ENCODE data around the gene TAOK2. TPM values are rescaled to one million over a fixed set of nuclear protein-coding genes. Genes with fewer than 3 reads are reported as not detected.

TAOK2 gene
- total RNA-seq, 1 experiment from 2014 or later: 56.7 TPM

DNA sequence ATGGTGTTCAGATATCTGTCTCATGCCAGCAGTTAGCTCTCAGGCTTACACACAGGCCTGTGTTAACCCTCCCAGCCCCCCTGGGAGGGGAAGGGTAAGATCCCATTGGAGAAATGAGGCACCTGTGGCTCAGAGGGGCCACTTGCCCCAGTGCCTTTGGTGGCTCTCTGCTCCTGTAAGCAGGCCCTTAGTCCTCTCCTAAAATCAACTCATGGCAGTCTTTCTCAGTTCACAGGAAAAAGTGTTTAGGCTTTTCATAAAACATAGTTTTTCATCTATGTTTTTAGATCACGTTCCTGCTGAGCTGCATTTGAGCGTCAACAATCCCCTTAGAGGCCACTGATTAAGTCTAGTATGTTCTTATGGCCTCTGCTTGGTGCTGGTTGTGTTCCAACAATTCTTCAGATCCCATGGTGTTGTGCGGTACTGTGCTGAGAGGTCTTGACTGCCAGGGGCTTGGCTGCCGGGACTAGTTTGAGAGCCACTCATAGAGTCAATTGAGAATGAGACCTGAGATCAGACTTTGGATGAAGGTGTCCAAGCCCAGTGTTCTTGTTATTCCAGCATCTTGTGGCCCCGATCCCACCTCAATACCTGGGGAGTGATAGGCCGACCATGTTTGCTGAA, 10.6 kb downstream of the TAOK2 start:
- H3K4me3 ChIP-seq (replicated peaks in 1 of 2; ENCODE audit: low read depth in 1 of 2, low read length in 2 of 2): no peak overlapping the region
- no peaks in the 10 kb centered on the region for H3K9me3 ChIP-seq (ENCODE audit: control insufficient read depth in 1 of 2, insufficient read depth in 1 of 2, low read depth in 1 of 2, low read length in 2 of 2)
- no TSS peak for BruUV-seq (replicated peaks)
- no peak overlapping the region for H3K9ac ChIP-seq (ENCODE audit: low read length)
- no peaks in the 10 kb centered on the region for H3K9me2 ChIP-seq (ENCODE audit: insufficient read depth)
- no peak for ATAC-seq
- H3K36me3 ChIP-seq (ENCODE audit: control insufficient read depth in 1 of 2, insufficient read depth in 2 of 2, low read length in 2 of 2): peaks cover 60 to 69% of the 10 kb centered on the region in 2 experiments
- no peak overlapping the region for H3K4me2 ChIP-seq (ENCODE audit: low read length)
- intact Hi-C loops (cut with micrococcal nuclease): no loop called here
- TF ChIP-seq EGR1 (IDR thresholded peaks at IDR 0.05; ENCODE audit: low read depth) (no peak), RAD21 (IDR thresholded peaks at IDR 0.05; ENCODE audit: low read depth) (no peak), FOSL1 (IDR thresholded peaks at IDR 0.05; ENCODE audit: low read depth) (no peak), MAX (IDR thresholded peaks at IDR 0.05) (no peak), ZBTB33 (IDR thresholded peaks at IDR 0.05; ENCODE audit: extremely low read depth, insufficient replicate concordance, low read length) (no peak), ELF1 (IDR thresholded peaks at IDR 0.05; ENCODE audit: borderline replicate concordance, low read depth) (no peak), SP1 (IDR thresholded peaks at IDR 0.05; ENCODE audit: low read depth) (no peak), EZH2 (IDR thresholded peaks at IDR 0.05) (no peak), TCF7L2 (IDR thresholded peaks at IDR 0.05; ENCODE audit: borderline replicate concordance, extremely low read depth, insufficient read depth, insufficient read length) (no peak), YY1 (IDR thresholded peaks at IDR 0.05; ENCODE audit: extremely low read depth, insufficient replicate concordance, low read depth, low read length) (no peak)
- TF ChIP-seq, protein P1, sequence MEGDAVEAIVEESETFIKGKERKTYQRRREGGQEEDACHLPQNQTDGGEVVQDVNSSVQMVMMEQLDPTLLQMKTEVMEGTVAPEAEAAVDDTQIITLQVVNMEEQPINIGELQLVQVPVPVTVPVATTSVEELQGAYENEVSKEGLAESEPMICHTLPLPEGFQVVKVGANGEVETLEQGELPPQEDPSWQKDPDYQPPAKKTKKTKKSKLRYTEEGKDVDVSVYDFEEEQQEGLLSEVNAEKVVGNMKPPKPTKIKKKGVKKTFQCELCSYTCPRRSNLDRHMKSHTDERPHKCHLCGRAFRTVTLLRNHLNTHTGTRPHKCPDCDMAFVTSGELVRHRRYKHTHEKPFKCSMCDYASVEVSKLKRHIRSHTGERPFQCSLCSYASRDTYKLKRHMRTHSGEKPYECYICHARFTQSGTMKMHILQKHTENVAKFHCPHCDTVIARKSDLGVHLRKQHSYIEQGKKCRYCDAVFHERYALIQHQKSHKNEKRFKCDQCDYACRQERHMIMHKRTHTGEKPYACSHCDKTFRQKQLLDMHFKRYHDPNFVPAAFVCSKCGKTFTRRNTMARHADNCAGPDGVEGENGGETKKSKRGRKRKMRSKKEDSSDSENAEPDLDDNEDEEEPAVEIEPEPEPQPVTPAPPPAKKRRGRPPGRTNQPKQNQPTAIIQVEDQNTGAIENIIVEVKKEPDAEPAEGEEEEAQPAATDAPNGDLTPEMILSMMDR (IDR thresholded peaks at IDR 0.05 in 2 of 3, conservative IDR thresholded peaks at IDR 0.05 in 1 of 3; ENCODE audit: borderline replicate concordance in 1 of 3, insufficient read depth in 1 of 3, low read depth in 2 of 3, low read length in 2 of 3): no peak
- TF ChIP-seq, protein P2, sequence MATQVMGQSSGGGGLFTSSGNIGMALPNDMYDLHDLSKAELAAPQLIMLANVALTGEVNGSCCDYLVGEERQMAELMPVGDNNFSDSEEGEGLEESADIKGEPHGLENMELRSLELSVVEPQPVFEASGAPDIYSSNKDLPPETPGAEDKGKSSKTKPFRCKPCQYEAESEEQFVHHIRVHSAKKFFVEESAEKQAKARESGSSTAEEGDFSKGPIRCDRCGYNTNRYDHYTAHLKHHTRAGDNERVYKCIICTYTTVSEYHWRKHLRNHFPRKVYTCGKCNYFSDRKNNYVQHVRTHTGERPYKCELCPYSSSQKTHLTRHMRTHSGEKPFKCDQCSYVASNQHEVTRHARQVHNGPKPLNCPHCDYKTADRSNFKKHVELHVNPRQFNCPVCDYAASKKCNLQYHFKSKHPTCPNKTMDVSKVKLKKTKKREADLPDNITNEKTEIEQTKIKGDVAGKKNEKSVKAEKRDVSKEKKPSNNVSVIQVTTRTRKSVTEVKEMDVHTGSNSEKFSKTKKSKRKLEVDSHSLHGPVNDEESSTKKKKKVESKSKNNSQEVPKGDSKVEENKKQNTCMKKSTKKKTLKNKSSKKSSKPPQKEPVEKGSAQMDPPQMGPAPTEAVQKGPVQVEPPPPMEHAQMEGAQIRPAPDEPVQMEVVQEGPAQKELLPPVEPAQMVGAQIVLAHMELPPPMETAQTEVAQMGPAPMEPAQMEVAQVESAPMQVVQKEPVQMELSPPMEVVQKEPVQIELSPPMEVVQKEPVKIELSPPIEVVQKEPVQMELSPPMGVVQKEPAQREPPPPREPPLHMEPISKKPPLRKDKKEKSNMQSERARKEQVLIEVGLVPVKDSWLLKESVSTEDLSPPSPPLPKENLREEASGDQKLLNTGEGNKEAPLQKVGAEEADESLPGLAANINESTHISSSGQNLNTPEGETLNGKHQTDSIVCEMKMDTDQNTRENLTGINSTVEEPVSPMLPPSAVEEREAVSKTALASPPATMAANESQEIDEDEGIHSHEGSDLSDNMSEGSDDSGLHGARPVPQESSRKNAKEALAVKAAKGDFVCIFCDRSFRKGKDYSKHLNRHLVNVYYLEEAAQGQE (IDR thresholded peaks at IDR 0.05; ENCODE audit: low read depth): no peak
- ChIA-PET CTCF (no interaction called here), RAD21 (ENCODE audit: low non-redundant PET in 1 of 2, low total read pairs in 2 of 2, uncharacterized antibody in 2 of 2, unreplicated experiment in 2 of 2) (no interaction called here), POLR2A (no interaction called here)
- no peak for DNase-seq (ENCODE audit: low read depth, low spot score)
- no peaks in the 10 kb centered on the region for H3K4me1 ChIP-seq (ENCODE audit: control insufficient read depth in 1 of 2, insufficient read depth in 2 of 2, low read length in 2 of 2)
- H4K20me1 ChIP-seq (ENCODE audit: insufficient read depth): no peaks in the 10 kb centered on the region
- H3K79me2 ChIP-seq (ENCODE audit: insufficient read depth, low read length): peaks cover 14% of the 10 kb centered on the region; the same call in 1 of the 2 replicates
- no peak overlapping the region for H2AFZ ChIP-seq (ENCODE audit: low read depth, low read length, poor library complexity, severe bottlenecking)
- H3K27me3 ChIP-seq (ENCODE audit: insufficient read depth, low read length): no peaks in the 10 kb centered on the region
- H3K27ac ChIP-seq (ENCODE audit: low read depth, low read length): no peak overlapping the region
